ENCODE measurements around the gene CTXN1. TPM values are rescaled to one million over a fixed set of nuclear protein-coding genes. Genes with fewer than 3 reads are reported as not detected.

CTXN1 gene
- total and polyA plus RNA-seq, 9 donors = 1.4 to 99.7 (median 5.4) TPM; not detected in 1

DNA sequence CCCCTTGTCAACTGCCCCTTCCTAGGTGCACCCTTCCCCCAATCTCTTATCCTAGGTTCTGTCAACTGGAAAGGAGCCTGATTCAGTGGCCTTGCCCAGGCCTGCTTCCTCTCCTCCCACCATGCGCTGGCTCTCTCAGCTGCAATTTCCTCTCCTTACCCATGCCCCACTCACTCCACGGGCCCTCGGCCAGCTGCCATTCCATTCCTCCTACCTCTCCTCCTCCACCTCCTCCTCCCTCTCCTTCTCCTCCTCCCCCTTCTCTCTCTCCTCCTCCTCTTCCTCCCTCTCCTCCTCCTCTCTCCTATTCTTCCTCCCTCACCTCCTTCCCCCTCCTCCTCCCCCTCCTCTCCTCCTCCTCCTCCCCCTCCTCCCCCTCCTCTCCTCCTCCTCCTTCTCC is 27.1 kb upstream of the CTXN1 start:
- H3K9me3 ChIP-seq = no peaks in the 10 kb centered on the region
- no peaks in the 10 kb centered on the region for H3K36me3 ChIP-seq
- TF ChIP-seq, protein P1, sequence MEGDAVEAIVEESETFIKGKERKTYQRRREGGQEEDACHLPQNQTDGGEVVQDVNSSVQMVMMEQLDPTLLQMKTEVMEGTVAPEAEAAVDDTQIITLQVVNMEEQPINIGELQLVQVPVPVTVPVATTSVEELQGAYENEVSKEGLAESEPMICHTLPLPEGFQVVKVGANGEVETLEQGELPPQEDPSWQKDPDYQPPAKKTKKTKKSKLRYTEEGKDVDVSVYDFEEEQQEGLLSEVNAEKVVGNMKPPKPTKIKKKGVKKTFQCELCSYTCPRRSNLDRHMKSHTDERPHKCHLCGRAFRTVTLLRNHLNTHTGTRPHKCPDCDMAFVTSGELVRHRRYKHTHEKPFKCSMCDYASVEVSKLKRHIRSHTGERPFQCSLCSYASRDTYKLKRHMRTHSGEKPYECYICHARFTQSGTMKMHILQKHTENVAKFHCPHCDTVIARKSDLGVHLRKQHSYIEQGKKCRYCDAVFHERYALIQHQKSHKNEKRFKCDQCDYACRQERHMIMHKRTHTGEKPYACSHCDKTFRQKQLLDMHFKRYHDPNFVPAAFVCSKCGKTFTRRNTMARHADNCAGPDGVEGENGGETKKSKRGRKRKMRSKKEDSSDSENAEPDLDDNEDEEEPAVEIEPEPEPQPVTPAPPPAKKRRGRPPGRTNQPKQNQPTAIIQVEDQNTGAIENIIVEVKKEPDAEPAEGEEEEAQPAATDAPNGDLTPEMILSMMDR (IDR thresholded peaks at IDR 0.05) = no peak
- TF ChIP-seq POLR2A (IDR thresholded peaks at IDR 0.05) = no peak
- TF ChIP-seq EP300 (IDR thresholded peaks at IDR 0.05) = no peak
- no peak overlapping the region for H3K4me3 ChIP-seq
- H3K27me3 ChIP-seq = no peaks in the 10 kb centered on the region
- peaks cover 3% of the 10 kb centered on the region for H3K4me1 ChIP-seq (ENCODE audit: insufficient read depth)
- H3K27ac ChIP-seq = no peak overlapping the region
- DNase-seq = no peak
- WGBS, 3 donors = 8 to 15% (median 12%) methylated on average over 3 of the region's 3 CpGs
- intact Hi-C loops (cut with DNase I) = no loop called here

GRCh38 chr19:7947939-7948338 is 22.0 kb upstream of the CTXN1 start:
- Histone ChIP-seq H3K36me3 (no peaks in the 10 kb centered on the region), H3K4me1 (ENCODE audit: insufficient read depth) (no peaks in the 10 kb centered on the region), H3K27ac (no peak overlapping the region), H3K4me3 (no peak overlapping the region), H3K9me3 (no peaks in the 10 kb centered on the region), H3K27me3 (no peaks in the 10 kb centered on the region)
- no peak for DNase-seq
- TF ChIP-seq EP300 (IDR thresholded peaks at IDR 0.05) = no peak
- TF ChIP-seq POLR2A (IDR thresholded peaks at IDR 0.05) = no peak
- TF ChIP-seq, protein P1 (IDR thresholded peaks at IDR 0.05) = no peak
- 95 to 96% (median 96%) methylated on average over 4 of the region's 4 CpGs for WGBS, 3 donors
- intact Hi-C loops (cut with DNase I) = loop anchor here in 2 of 4 donors (10.0 kb wide), 2 partner anchors 57 to 307 kb away; partner anchors contain the start of gene ELAVL1 (in 1 of the 2)

GRCh38 chr19:7944177-7944761 is 18.3 kb upstream of the CTXN1 start:
- no peaks in the 10 kb centered on the region for H3K9me3 ChIP-seq
- WGBS, 3 donors = 26 to 31% (median 27%) methylated on average over 18 of the region's 18 CpGs
- TF ChIP-seq, protein P1 (IDR thresholded peaks at IDR 0.05) = peak; percentile 84 to 89 (median 87)
- no peak for TF ChIP-seq EP300 (IDR thresholded peaks at IDR 0.05)
- DNase-seq = peak; percentile 82 to 89 (median 88)
- no peaks in the 10 kb centered on the region for H3K27me3 ChIP-seq
- peak overlapping the region; percentile 51 for H3K4me3 ChIP-seq
- peaks cover 10% of the 10 kb centered on the region for H3K4me1 ChIP-seq (ENCODE audit: insufficient read depth)
- intact Hi-C loops (cut with DNase I) = loop anchor here in 3 of 4 donors (1.0 to 10.0 kb wide), 3 partner anchors 61 to 311 kb away; partner anchors contain the start of gene ELAVL1 (in 1 of the 3)
- H3K36me3 ChIP-seq = no peaks in the 10 kb centered on the region
- H3K27ac ChIP-seq = peak overlapping the region in 1 of 2 donors; percentile 97

GRCh38 chr19:7943444-7944176 is 17.7 kb upstream of the CTXN1 start, which contains the start of gene TIMM44:
Gene TIMM44 (minus strand): TSS chr19:7943666. CDS start chr19:7943651, 15 bp downstream.
- intact Hi-C loops (cut with DNase I) = loop anchor here in 3 of 4 donors (1.0 to 10.0 kb wide), 3 partner anchors 61 to 311 kb away; partner anchors contain the start of gene ELAVL1 (in 1 of the 3)
- TF ChIP-seq EP300 (IDR thresholded peaks at IDR 0.05) (peak; percentile 75), POLR2A (IDR thresholded peaks at IDR 0.05) (peak; percentile 63)
- TF ChIP-seq, protein P1 (IDR thresholded peaks at IDR 0.05) = peak in 1 of 3 donors; percentile 21
- WGBS, 3 donors = 0% methylated on average over 53 to 56 of the region's 56 CpGs
- no peaks in the 10 kb centered on the region for H3K9me3 ChIP-seq
- H3K4me3 ChIP-seq = peak within 1 kb of the TSS; percentile 61
- DNase-seq = peak; percentile 98 to 99 (median 98)
- H3K4me1 ChIP-seq (ENCODE audit: insufficient read depth) = peaks cover 10% of the 10 kb centered on the region
- H3K36me3 ChIP-seq = no peaks in the 10 kb centered on the region
- H3K27ac ChIP-seq = peak within 1 kb of the TSS; percentile 97 to 98
- no peaks in the 10 kb centered on the region for H3K27me3 ChIP-seq
